DMS153 treated with DMSO at 0.1 percent for 48 hours (cell line): ENCODE data around the gene AGXT.

Experiments used
- DNase-seq: peaks from one replicate; lab custom pipeline; 2025; ENCODE audit not compliant: unreplicated experiment; lab: John Stamatoyannopoulos, UW

Gene AGXT

DNA sequence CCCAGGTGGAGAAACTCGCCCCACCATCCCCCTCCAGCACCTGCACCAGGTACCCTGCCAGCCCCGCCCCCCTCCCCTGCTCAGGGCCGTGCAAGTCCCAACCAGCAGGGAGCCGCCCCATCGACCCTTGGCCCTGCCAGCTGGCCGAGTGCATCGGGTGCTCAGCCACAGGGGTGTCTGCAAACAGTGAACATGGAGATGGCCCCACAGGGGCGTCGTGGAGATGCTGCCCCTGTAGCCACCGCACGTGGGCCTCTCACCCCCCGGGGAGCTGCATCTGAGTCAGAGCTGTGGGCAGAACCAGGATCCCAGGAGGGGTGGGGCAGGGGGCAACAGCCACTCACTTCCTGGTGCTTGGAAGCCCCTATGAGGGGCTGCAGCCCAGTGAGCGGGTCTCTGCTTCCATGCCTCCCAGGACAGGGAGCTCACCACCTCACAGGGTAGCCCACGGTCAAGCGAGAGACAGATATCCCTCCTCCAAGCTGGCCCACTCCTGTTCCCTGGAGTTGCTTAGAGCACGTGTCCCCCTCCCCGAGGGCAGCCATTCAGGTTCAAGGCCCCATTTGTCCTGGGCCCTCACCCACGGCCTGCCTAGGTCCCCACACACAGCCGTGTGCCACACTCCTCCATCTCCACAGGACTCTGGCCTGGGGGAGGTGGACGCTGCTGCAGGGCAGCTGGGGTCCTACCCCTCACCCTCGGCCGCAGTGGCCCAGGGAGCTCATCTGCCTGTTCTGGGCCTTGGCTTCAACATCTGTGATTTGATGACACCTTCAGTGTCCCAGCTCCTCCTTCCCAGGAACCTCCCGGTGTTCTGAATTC lies 28.5 kb downstream of the AGXT start:
- DNase-seq: peak; percentile 19

DNA sequence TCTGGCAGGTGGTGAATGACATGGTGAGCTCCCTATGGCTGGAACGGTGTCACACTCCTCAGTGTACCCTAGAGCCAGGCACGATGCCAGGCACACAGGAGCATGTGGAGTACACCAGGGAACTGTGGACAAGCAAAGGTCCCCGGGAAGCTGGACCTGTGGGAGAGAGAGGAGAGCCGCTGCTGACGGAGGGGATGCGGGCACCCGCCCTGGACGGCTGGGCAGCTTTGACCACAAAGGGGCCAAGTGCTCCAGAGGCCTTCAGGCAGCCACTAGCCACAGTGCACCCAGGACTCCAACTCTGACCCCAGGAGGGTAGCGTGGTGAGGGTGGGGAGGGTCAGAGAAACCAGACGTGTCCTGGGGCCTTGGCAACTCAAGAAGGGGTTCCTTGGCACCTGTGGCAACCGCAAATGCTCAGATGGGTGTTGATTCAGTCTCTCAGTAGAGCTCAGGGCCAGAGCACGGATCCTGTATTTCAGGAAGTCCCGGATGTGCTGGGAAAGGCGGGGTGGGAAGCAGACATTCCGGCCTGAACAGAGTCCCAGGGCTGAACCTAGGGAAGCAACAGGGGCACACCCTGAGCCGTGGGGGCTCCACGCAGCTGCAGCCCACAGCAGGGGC lies 29.6 kb downstream of the AGXT start:
- DNase-seq: no peak

DNA sequence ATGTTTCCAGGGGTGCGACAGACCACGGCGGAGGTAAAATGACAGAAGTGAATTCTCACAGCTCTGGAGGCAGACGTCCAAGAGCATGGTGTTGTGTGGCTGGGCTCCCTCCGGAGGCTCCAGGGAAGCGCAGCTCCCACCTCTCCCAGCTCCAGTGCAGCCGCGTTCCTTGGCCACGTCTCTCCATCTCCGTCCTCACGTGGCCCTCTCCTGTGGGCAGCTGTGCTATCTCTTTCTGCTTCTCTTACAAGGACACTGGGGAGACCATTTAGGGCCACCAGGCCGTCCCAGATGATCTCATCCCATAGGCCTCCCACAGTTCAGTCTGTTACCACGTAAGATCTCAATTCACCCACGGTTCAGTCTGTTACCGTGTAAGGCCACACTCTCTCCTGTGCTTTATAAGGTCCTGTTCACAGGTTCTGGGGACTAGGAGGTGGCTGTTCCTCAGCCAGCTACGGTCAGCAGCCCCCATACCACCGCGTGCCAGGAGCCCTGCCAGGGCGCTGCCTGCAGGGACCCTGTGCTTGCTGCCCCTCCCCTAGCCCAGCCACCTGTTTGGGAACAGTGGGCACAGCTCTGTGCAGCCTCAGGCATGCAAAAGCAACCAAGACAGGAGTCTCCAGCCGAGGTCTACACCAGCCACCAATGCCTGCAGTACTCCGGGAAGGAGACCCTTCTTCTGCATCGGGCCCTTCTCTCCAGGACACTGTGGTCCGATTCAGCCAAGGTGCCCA lies 30.3 kb downstream of the AGXT start:
- no peak for DNase-seq

DNA sequence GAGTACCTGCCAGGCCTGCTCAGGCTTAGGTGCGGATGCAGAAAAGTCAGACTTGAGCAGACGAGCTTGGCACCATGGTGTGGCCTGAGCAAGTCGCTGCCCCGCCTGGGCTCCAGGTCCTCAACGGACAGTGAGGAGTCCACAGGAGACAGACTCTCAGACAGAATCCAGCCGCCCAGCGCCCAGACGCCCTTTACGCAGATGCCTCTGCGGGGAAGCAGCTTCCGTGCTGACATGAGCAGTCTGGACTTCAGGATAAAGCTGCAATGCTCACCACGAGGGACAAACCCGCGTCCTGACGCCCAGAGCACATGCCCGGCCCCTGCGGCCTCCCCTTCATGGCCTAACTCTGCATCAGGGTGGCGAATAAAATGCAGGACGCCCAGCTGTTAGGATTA lies 30.8 kb downstream of the AGXT start:
- no peak for DNase-seq

DNA sequence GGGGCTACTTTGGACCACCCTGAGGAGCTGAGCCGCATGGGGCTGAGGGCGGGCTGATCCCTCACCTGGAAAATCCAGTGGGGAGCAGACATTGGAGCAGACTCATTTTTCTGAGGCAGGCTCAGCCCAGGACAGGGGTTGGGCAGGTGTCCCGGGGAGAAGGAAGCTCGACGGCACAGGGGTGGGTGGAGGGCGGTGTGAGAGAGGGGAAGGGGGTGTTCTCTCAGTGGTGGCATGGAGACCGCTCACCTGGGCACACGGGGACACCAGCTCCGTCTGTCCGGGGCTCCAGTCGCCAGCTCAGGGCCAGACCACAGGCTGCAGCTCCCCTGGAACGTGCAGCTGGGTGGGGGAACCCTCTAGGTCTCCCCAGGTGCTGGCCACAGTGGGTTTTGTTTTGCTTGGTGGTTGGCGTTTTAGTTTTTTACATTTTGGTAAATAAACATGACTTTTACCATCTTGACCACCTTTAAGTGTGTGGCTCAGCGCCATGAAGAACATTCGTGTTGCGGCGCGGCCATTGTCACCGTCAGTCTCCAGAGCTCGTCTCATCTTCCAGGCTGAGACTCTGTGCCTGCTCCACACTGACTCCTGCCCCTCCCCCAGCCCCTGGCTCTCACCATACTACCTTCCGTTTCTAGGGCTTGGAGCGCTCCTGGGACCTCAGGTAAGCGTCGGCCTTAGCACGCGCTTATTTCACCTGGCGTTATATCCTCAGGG lies 31.7 kb downstream of the AGXT start:
- DNase-seq: no peak

DNA sequence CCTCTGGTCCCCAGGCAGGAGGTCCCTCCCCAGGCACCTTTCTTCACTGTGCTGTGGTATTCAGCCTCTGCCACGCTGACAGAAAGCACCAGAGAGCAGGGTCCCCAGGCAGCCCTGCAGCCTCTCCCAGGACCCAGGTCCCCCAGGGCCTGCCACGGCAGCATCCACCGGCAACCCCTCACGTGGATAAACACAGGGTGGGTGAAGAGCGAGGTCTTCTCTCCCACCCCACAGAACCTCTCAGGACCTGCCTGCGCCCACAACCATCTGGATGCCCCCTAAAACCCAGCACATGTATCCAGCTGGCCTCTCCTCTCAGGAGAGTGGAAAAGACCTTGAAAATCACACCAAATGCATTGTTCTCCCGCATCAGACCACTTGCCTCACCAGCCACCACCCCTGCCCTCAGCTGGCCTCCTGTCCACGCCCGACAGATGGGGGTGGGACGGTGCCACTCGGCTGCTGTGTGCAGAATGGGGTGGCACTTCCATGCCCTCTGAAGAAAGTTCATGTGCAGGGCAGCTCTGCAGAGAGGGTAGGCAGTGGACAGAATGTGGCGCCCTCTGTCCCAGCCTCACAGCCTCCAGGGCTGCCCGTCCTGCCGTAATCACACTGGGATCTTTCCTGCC lies 33.5 kb downstream of the AGXT start:
- no peak for DNase-seq

DNA sequence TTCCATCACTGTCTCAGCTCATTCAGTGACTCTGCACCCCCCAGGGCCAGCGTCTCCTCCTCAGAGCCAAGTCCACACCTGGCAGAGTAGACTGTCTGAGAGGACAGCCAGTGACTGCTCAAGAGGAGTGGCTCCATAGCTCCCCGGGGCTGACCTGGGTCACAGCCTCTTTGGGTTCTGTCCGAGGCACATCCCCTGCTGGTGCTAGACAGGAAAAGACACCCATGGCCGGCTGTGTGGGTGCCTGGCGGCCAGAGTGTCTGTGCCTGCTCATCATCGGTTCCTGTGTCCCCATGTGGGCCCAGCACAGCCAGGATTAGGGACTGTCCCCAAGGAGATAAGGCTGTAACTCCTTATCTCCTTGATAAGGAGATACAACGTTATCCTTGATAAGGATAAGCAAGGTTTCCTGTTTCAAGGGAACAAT lies 34.0 kb downstream of the AGXT start:
- no peak for DNase-seq

DNA sequence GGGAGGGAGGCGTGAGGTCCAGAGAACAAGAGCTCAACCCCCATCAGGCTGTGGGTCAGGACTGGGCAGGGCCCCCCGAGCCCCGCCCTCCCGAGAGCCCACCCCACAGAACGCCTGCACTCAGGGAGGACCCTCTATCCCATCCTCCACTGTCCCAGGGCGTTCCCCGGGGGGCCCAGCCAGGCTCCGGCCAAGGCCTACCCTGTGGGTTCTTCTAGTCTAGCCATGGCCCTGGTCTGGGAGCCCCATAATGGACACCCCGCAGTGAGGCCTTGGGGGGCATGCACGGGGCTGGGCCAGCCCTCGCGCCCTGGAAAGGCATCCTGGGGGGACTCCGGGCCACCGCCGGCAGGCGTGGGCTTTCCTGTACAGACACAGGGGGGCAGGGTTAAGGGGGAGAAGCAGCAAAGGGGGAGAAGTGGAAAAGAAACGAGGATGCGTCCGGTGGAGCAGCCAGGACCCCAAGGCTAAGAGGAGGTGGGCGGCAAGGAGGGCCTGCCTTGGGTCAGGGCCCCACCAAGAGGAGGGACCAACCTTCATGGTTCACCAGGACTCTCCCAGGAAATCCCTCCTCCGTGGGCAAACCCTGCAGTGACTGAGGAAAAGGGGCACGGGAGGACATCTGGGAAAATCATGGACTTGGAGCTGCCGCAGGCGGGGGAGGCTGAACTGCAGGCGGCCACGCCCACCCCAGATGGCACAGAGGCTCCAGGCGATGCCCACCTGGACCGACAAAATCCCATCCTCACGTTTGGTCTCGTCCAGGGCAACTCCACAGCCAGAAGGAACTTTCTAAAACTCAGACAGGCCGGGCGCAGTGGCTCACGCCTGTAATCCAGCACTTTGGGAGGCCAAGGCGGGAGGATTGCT lies 34.8 kb downstream of the AGXT start:
- DNase-seq: no peak

DNA sequence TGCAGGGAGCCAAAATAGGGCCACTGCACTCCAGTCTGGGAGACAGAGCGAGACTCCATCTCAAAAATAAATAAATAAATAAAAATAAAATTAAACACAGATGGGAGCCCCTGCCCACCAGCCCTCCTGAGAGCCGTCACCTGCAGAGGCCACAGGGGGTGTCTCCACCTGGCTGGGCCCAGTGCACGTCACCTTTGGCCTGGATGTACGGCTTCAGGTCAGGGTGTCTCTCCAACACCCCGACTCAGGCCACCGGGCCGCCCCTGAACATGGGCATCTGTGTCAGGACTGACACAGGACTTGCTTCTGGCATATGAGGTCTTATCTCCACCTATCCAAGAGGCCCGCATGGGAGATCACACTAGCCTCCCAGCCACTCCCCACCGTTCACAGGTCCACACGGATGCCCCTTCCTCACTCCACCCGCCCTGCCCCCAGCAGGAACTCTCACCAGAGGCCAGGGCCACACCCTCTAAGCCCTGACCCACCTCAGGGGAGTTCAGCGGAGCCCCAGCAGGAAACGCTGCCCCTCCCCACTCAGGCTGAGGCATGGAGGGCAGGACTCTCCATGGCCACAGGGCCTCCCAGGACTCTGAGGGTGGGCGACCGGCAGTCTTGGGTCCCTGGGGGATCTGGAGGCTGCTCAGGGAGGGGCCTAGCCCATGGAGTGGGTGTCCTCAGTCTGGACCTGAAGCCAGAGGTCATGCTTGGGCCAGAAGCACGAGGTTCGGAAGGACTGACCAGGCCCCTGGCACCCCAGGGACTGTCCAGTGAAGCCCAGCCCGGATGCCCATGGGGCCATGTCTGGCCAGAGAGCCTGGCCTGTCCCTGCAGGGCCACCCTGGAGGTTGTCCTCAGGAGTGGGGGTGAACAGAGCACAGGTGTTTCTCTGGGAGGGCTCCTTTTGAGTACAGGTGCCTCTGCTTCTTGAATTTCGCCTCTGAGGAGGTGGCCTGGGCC lies 35.9 kb downstream of the AGXT start:
- DNase-seq: no peak

DNA sequence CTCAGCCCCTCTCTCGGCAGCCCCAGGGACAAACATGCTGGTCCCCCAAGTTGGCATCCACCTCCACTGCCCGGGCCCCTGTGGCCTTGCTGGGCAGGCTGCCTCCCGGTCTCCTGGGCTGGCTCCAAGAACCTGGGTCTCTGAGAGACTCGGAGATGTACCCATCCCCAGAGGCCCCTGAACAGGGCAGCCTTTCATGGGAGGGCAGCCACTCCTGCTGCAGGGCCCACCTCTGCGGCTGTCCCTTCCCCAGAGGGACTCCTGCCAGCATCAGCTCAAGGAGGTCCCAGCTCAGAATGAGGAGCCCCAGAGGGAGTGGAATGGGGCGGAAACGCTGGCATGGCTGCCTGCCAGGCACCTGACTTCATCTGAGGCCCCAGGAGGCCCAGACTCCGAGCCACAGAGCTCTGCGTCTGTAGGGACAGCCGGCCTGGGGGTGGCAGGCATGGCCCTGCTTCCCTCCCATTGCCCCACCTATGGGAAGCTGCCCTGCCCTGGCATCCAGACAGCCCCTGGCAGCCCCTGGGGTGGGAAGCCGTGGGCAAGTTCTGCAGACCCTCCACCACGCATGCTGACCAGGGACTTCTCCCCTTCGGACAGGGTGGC lies 36.7 kb downstream of the AGXT start:
- peak; percentile 34 for DNase-seq

DNA sequence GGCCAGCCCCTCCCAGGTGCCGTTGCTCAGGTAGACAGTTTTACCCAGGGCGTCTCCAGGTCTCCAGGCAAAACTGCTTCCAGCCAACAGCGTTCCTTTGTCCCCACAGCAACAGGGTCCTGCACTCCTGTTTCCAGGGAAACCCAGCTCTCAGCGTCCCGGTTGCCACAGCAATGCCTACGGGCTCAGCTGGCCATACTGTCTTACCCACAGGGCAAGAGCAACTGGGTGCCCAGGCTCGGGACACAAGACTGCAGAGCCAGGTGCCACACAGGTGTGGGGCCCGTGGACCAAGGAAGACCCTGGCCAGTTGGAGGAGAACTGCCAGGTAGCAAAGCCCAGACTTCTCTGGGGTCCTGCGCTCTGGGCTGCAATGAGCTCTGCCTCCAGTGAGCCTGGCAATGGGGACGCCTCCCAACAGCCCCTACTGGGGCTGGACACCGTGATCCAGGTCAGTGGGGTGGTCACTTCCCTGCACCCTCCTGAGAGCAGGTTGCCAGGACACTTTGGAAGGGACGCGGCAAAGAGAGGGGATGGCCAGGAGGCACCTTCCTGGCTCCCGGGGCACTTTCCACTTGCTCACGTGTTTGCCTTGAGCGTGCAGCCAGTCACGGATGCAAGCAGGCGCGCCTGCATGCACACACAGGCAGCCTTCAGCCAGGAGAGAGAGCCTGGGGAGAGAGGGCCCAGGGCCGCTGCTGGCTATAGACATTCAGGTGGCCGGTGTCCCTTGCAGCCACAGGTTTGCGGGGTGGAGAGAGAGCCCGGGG lies 37.7 kb downstream of the AGXT start, which contains the start of gene CROCC2:
Gene CROCC2, plus strand, starts transcription at position 196 of the 770 bp plus-strand sequence. Its CDS starts 178 bp downstream, at position 374.
- no peak for DNase-seq

DNA sequence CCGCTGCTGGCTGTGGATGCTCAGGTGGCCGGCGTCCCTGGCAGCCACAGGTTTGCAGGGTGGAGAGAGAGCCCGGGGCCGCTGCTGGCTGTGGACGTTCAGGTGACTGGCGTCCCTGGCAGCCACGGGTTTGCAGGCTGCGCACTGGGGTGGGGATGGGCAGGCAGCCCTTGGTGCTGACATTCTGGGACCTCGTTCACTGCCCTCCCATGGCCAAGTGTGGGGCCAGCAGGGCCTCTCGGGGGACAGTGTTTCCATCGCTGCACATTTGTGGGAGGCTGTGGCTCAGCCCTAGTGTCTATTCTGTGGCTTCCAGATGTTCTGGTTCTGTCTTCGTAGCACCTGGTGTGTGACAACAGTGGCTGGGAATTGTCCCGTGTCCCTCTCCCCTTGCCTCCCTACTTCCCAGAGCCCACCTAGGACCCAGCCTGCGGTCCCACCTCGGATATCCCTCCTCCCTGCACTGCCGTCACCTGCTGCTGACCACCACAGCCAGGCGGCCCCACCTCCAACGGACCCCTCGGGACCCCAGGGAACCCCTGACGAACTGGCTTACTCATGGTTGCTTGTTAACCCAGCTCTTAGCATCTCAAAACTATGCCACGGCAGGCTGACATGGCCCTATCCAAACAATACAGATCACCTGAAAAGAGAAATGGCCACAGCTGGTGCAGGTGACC lies 38.4 kb downstream of the AGXT start:
- no peak for DNase-seq

DNA sequence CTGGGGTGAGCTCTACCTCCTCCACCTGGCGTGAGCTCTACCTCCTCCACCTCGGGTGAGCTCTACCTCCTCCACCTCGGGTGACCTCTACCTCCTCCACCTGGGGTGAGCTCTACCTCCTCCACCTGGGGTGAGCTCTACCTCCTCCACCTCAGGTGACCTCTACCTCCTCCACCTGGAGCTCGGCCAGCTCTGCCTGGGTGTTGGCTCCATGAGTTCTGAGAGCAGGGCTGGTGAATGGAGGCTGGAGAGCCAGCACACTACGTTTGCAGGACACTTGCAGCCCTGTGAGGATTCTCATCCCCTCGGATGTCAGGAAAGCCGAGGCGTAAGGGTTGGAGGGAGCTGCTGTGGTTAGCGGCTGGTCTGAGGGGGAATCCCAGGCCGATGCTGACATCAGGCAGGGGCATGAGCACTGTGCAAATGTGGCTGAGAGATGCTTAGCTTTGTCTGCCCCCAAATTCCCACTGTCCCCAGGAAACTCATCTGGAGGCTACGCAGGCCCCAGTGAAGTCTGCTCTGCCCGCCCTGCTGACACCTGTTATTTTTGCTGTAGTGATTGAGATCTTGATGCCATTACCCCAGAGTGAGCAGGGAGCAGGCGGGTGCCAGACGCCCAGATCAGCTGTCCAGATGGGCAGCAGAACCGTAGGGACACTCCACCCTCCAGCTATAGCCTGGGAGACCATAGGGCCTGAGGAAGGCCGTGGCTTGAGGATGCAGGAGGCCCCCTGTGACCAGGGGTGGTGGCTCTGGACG lies 40.8 kb downstream of the AGXT start:
- no peak for DNase-seq

DNA sequence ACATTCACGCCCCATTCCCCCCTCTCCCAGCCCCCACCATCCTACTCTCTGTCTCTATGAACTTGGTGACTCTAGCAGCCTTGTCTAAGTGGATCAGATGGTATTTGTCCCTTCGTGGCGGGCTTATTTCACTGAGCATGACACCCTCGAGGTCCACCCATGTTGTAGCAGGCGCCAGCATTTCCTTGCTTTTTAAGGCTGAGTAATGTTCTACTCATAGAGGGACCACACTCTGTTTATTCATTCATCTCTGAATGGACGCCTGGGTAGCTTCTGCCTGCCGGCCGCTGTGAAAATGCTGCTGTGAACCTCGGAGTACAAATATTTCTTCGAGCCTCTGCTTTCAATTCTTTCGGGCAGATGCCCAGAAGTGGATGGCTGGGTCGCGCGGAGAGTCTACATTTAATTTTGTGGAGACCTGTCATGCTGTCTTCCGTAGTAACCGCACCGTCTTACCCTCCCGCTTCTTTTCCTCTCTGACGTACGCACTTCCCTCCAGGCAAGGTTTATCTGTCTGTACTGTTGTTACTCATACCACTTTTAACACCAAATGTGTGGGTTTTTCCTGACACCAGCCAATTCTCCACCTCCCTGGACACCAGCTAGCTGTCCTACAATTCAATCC lies 43.1 kb downstream of the AGXT start:
- no peak for DNase-seq

DNA sequence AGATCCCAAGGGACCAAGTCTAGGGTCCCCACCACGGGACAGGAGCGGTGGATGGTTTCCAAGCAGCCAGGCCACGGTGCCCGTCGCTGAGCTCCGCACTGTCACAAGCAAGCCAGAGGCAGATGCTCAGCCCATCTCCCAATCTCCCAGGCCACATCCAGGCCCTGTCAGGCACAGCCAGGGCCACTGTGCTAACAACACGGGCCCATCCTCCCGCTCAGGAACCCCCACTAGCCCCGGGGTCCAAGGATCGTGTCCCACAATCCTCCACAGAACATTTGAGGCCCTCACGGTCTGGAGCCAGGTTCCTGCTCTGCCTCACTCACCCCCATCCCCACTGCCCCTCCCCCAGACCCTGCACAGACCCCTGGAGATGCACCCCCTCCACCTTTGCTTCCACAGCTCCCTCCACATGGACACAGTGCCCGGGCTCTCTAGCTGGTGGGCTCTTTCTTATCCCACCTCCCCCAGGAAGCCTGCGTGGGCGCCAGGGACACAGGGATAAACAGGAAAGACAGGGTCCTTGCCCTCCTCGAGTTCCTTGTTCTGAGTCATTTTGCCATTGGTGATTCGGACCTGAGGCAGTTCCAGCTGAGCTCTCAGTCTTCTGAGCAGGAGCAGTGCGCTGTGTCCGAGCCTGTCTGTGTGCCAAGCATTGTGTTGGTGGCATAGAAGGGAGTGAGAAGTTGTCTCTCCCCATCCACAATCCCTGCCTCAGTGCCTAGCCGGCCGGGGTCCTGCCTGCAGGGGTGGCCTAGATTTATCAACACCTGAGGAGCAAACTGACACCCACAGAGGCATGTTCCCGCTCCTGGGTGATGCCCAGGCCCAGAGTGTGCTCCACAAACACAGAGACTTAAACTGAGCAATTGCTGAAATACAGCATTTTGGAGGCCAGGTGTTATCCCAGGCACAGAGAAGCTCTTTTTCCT lies 44.5 kb downstream of the AGXT start:
- DNase-seq: no peak
